Chondrocyte (in vitro differentiated cells): ENCODE data around the gene CREB1. TPM values are rescaled to one million over a fixed set of nuclear protein-coding genes. Genes with fewer than 3 reads are reported as not detected.

Source experiments
- total RNA-seq: library from RNA; stranded (reverse); gene quantifications from 3 replicates; pipeline ENCODE4 v1.2.1, GENCODE V29; 2021

Gene CREB1
- total RNA-seq, 1 donor from 2014 or later, result 54.2 TPM

Other genes with a start within 250 kb of the CREB1 start
- gene METTL21A, start 95.4 kb downstream of the CREB1 start, total RNA-seq, result 11.8 to 16.1 TPM (median 12.7 TPM) in 3 replicates
- 17.4 to 25.3 TPM (median 24.7 TPM) in 3 replicates for gene CCNYL1, start 181.7 kb downstream of the CREB1 start, total RNA-seq
- gene FZD5, start 239.9 kb downstream of the CREB1 start, total RNA-seq, result 0.63 to 1.1 TPM (median 0.82 TPM) in 3 replicates